HG03045 (cell line): Measurements from ENCODE around the gene FBXW10.
A peak's percentile ranks its signal among the peaks of the same experiment; 100 is the strongest.
"Not testable (repeated sequence)": the region's sequence is repeated elsewhere in the genome, so short reads cannot be mapped to it uniquely, and the experiment has no call there.

Source experiments
- ATAC-seq: cut with Tn5 transposase; IDR thresholded peaks from one replicate; pipeline ENCODE4 v1.9.1; 2021; ENCODE audit warnings: mild to moderate bottlenecking, moderate library complexity; ENCODE audit not compliant: unreplicated experiment

FBXW10 gene

DNA sequence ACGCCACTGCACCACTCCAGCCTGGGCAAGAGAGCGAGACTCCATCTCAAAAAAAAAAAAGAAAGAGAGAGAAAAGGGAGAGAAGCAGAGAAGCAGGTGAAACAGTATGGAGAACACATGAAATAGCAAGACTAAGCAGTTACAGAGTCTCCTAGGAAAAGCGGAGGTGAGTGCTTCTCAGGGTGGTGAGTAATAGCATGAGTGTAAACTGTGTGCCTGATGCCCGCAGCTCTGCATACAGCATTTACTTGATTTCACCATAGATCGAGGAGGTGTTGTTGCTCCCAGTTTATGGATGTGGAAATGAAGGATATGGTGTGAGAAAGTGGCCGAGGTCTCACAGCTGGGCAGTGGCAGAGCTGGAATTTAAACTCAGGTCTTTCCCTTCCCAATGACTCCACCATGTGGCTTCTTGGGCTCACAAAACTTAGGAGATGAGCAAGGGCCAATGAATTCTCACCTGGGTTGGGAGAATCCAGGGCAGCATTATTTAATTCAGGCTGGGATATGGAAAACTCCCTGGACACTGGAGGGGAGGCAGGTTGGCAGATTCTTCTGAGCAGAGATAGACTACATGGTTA lies 10.1 kb downstream of the FBXW10 start:
- not testable (repeated sequence) for ATAC-seq

GRCh38 chr17:18755969-18756368 lies 12.1 kb downstream of the FBXW10 start:
- not testable (repeated sequence) for ATAC-seq

DNA sequence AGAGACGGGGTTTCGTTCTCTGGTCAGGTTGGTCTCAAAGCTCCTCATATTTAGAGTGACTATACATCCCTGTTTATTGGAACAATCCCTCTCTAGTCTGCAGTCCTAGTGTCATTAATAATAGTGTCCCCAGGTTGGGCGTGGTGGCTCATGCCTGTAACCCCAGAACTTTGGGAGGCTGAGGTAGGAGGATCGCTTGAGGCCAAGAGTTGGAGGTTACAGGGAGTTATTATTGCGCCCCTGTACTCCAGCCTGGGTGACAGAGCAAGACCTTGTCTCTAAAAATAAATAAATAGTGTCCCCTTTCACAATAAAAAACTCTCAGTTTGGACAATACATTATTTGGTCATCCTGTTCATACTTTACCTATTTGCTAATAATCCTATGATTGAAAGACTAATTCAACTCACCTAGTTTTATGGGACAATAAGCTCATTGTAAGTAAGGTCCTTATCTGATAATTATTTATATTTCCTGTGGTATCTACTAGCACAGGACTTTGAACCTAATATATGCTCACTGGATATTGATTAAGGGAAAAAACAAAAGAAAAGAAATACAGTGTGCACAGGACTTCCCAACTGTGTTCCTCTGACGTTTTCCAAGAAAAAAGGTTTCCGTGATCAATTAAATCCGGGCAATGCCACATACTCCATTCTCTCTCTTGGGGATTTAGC lies 13.7 kb downstream of the FBXW10 start:
- ATAC-seq, result not testable (repeated sequence)

GRCh38 chr17:18758344-18758743 lies 14.5 kb downstream of the FBXW10 start:
- ATAC-seq, result not testable (repeated sequence)

- ATAC-seq, result not testable (repeated sequence)
These were observed 16.4 kb downstream of the FBXW10 start for GRCh38 chr17:18760221-18760620.

DNA sequence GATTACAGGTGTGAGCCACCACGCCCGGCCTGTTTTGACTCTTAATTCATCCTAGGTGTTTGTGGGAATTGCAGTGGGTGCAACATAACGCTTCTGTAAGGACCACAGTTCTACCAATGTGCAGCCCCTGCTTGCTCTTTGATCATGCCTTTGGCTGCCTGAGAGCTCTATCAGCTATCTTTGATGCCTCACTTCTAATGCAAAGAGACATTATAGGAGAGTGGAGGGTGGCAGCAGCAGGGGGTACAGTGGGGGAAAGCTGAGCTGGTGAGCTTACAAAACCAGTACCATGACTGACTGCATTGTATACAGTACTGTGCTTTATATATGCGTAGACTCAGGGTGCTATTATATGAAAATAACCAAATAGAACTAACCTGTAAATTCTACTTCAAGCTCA lies 26.7 kb downstream of the FBXW10 start:
- not testable (repeated sequence) for ATAC-seq

- not testable (repeated sequence) for ATAC-seq
These were observed 27.2 kb downstream of the FBXW10 start for GRCh38 chr17:18771066-18771465.

GRCh38 chr17:18772471-18772870 lies 28.6 kb downstream of the FBXW10 start:
- no peak for ATAC-seq

- peak; percentile 97 for ATAC-seq
These were observed 37.3 kb downstream of the FBXW10 start, which contains the start of gene TVP23B for GRCh38 chr17:18780991-18781718. Gene TVP23B (plus strand): TSS chr17:18781183. CDS start chr17:18781294, 111 bp downstream.

- not testable (repeated sequence) for ATAC-seq
These were observed 38.0 kb downstream of the FBXW10 start for GRCh38 chr17:18781805-18782204.

GRCh38 chr17:18785933-18786332 lies 42.1 kb downstream of the FBXW10 start:
- ATAC-seq, result not testable (repeated sequence)

- ATAC-seq, result not testable (repeated sequence)
These were observed 43.0 kb downstream of the FBXW10 start for GRCh38 chr17:18786890-18787289.

GRCh38 chr17:18791402-18791801 lies 47.5 kb downstream of the FBXW10 start:
- not testable (repeated sequence) for ATAC-seq

DNA sequence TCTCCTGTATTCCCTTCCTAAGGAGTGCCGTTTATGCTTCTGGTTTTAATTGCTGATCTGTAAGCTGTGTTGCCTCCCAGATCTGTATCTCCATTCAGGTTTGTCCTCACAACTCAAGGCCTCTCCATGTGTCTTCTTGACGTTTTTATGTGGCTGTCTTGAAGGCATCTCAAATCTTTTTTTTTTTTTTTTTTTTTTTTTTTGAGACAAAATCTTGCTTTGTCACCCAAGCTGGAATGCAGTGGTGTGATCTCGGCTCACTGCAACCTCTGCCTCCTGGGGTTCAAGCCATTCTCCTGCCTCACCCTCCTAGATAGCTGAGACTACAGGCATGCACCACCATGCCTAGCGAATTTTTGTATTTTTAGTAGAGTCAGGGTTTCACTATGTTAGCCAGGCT lies 51.0 kb downstream of the FBXW10 start:
- ATAC-seq, result not testable (repeated sequence)

DNA sequence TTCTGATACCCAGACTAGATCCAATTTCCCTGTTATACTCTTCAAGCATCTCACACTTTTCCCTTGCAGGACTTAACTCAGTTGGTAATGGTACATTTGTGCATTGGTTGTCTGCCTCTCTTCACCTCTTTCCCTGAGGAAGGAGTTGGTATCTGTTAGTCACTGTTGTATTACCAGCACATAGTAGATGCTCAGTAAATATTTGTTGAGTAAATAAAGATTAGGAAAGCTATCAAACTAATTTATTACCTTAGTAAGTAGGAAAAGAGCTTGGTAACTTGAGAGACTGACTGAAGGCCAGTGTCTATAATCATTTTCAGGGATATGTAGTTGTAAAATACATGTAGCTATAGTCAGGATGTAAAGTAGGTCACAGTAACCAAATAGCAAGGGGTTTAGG lies 53.0 kb downstream of the FBXW10 start:
- not testable (repeated sequence) for ATAC-seq

- not testable (repeated sequence) for ATAC-seq
These were observed 59.8 kb downstream of the FBXW10 start for GRCh38 chr17:18803458-18804245.

DNA sequence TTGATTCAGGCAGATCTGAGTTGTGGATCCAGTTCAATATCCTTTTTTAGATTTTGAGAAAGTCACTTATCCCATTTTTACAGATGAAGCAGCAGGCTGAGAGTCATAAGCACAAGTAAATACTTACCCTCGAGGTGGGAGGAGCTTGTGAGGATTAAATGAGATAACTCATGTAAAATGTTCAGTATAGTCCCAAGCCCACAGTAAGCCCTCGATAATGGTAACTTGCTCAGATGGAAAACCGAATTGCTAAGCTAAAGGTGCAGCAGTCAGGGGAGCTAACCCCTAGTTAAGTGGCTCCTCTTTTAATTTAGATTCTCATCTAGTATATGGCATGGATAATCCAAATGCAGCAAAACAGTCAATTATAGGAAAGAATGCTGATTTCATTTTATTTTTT lies 72.1 kb downstream of the FBXW10 start:
- not testable (repeated sequence) for ATAC-seq

DNA sequence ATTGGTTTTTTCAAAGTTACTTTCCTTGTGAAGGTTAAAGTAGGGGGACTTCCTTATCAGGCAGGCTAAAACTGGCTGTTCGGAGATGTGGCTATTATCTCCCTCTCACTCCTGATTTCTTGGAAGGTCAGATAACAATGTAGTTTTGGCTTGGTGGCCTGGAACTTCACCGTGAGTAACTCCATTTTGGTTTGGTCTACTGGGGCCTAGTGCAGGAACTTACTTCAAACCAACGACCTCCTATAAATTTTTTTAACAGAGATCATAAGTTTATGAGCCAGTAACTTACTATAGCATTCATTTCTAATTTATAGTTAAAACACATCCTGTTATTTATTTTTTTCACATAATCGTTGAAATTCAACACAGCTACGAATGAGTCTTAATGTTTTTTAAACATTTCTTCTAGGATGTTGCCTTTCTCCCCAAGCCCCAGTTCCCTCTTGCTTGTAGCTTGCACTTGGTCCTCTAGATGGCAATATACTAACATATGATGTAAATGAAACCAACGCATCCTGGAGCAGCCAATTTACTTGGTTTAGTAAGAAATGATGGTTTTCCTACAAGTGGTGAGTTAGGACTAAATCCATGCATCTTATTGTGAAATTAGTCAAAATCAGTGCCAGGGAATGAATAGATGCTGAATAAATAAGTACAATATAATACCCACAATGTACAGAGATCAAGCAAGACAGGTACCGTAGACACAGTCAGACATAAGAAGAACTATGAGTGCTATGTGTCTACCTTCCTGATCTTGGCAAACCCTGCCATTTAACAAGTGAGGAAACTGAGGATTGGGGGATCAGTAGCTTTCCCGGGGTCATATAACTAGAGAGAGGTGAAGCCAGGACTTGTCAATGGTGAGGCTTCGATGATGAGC lies 72.9 kb downstream of the FBXW10 start:
- ATAC-seq, result not testable (repeated sequence)

DNA sequence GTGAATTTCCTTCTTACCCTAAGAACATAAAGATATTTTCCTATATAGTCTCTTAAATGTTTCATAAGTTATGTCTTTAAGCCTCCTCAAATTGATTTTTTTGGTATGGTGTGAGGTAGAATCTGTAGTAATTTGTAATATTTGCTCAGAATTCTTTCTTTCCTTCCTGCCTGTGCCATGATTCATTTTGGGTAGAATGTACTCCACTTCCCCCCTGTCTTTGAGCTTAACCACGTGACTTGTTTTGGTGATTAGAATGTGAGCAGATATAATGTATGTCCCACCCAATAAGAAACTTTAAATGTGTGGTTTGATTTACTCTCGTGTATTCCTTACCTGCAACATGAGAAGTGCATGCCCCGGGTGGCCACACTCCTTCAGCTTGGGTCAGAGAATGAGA lies 77.6 kb downstream of the FBXW10 start:
- not testable (repeated sequence) for ATAC-seq

DNA sequence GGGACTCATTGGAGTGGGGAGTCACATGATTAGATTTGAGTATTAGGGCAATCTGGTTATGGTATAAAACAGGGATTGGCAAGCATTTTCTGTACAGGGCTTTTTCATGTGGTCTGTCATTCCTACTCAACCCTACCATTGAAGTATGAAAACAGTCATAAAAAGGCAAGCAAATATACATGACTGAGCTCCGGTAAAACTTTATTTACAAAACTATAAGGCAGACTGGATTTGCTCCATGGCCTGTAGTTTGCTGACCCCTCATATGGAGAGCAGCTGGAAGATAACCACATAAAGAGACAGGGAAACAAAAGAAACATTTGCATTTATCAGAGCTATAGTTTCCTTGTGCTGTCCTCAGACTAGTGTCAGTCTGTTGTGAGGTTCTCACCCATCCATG lies 83.8 kb downstream of the FBXW10 start:
- not testable (repeated sequence) for ATAC-seq
